Measurements from ENCODE around the gene TRAF3IP1.
"Not testable (repeated sequence)": the region's sequence is repeated elsewhere in the genome, so short reads cannot be mapped to it uniquely, and the experiment has no call there.

The TRAF3IP1 gene

GRCh38 chr2:238379096-238379810, 58.9 kb downstream of the TRAF3IP1 start:
- DNase-seq (ENCODE audit: low spot score), result peak; percentile 62
- FAIRE-seq, result no peak

- DNase-seq (ENCODE audit: low spot score) (no peak), FAIRE-seq (no peak)
These were observed 60.0 kb downstream of the TRAF3IP1 start for GRCh38 chr2:238380336-238380735.

- no peak for FAIRE-seq
- DNase-seq (ENCODE audit: low spot score), result no peak
These were observed 60.5 kb downstream of the TRAF3IP1 start for GRCh38 chr2:238380785-238381184.

- FAIRE-seq, result no peak
These were observed 61.2 kb downstream of the TRAF3IP1 start for GRCh38 chr2:238381341-238382115.

GRCh38 chr2:238382381-238382781, 62.1 kb downstream of the TRAF3IP1 start:
- FAIRE-seq, result no peak
- no peak for DNase-seq (ENCODE audit: low spot score)

More at GRCh38 chr2:238381341-238382115, 61.2 kb downstream of the TRAF3IP1 start:
- DNase-seq (ENCODE audit: low spot score), result no peak

- FAIRE-seq, result no peak
These were observed 62.8 kb downstream of the TRAF3IP1 start for GRCh38 chr2:238383135-238383534.

GRCh38 chr2:238383743-238384380, 63.5 kb downstream of the TRAF3IP1 start:
- FAIRE-seq, result no peak
- no peak for DNase-seq (ENCODE audit: low spot score)

More at GRCh38 chr2:238383135-238383534, 62.8 kb downstream of the TRAF3IP1 start:
- DNase-seq (ENCODE audit: low spot score), result no peak

- FAIRE-seq (no peak), DNase-seq (ENCODE audit: low spot score) (no peak)
These were observed 67.0 kb downstream of the TRAF3IP1 start for GRCh38 chr2:238387332-238387731.

GRCh38 chr2:238388794-238389193, 68.5 kb downstream of the TRAF3IP1 start:
- FAIRE-seq (no peak), DNase-seq (ENCODE audit: low spot score) (no peak)

- FAIRE-seq (no peak), DNase-seq (ENCODE audit: low spot score) (no peak)
These were observed 69.8 kb downstream of the TRAF3IP1 start for GRCh38 chr2:238389988-238390589.

GRCh38 chr2:238391042-238391689, 70.8 kb downstream of the TRAF3IP1 start:
- FAIRE-seq (no peak), DNase-seq (ENCODE audit: low spot score) (no peak)

GRCh38 chr2:238396663-238397062, 76.3 kb downstream of the TRAF3IP1 start:
- DNase-seq (ENCODE audit: low spot score), result no peak
- no peak for FAIRE-seq

GRCh38 chr2:238397356-238397755, 77.0 kb downstream of the TRAF3IP1 start:
- DNase-seq (ENCODE audit: low spot score), result no peak
- no peak for FAIRE-seq

GRCh38 chr2:238398577-238398976, 78.3 kb downstream of the TRAF3IP1 start:
- DNase-seq (ENCODE audit: low spot score) (no peak), FAIRE-seq (no peak)

GRCh38 chr2:238399094-238399493, 78.8 kb downstream of the TRAF3IP1 start:
- DNase-seq (ENCODE audit: low spot score), result no peak
- FAIRE-seq, result no peak

GRCh38 chr2:238401551-238401950, 81.2 kb downstream of the TRAF3IP1 start:
- DNase-seq (ENCODE audit: low spot score) (no peak), FAIRE-seq (no peak)

- FAIRE-seq (no peak), DNase-seq (ENCODE audit: low spot score) (no peak)
These were observed 83.5 kb downstream of the TRAF3IP1 start for GRCh38 chr2:238403632-238404405.

GRCh38 chr2:238404406-238405216, 84.3 kb downstream of the TRAF3IP1 start:
- FAIRE-seq (no peak), DNase-seq (ENCODE audit: low spot score) (no peak)

GRCh38 chr2:238405217-238405555, 84.9 kb downstream of the TRAF3IP1 start:
- not testable (repeated sequence) for DNase-seq (ENCODE audit: low spot score); FAIRE-seq

All from urothelium cell line (cell line).